SK-N-SH (cell line): Measurements from ENCODE around the gene KLHL40. TPM values are rescaled to one million over a fixed set of nuclear protein-coding genes. Genes with fewer than 3 reads are reported as not detected.

Experiments
- CTCF ChIA-PET: fragments of 300-600, 350-600 bp; formaldehyde crosslinking; extraction: SDS; loops from one replicate; lab custom pipeline; 2021; lab: Yijun Ruan, JAX
- POLR2A ChIA-PET: fragments of 350-600 bp; sonication (Branson Sonifier 250); formaldehyde crosslinking; extraction: SDS; loops from one replicate; lab custom pipeline; 2020; ENCODE audit warnings: antibody characterized with exemption, inconsistent platforms; lab: Yijun Ruan, JAX
- DNase-seq: peaks from one replicate; pipeline ENCODE4 v3.0.0; 2012
- H2AFZ ChIP-seq: fragments of 200-600 bp; sonication (generic); 2 replicates; pipeline ENCODE4 v1.8.1; 2016; ENCODE audit warnings: antibody characterized with exemption, mild to moderate bottlenecking, low read depth
- H3F3A ChIP-seq: fragments of 200-600 bp; sonication (generic); replicated peaks from 2 replicates; pipeline ENCODE3; 2016; ENCODE audit warnings: antibody characterized with exemption, mild to moderate bottlenecking; ENCODE audit not compliant: insufficient read depth
- H3K27ac ChIP-seq, 2 experiments: fragments of 200-500 bp in 1 of 2; fragments of 200-600 bp in 1 of 2; sonication (Bioruptor generic) in 1 of 2; sonication (generic), shearing (Covaris generic) in 1 of 2; 2 replicates each; pipeline versions ENCODE4 v1.5.1 to v1.6.1; 2014 to 2016; ENCODE audit warnings: low read depth in 2 of 2, inconsistent platforms in 1 of 2, low read length in 1 of 2, mild to moderate bottlenecking in 1 of 2, mixed read lengths in 1 of 2
- H3K27me3 ChIP-seq: fragments of 200-600 bp; sonication (generic), shearing (Covaris generic); 2 replicates; pipeline ENCODE4 v1.6.1; 2016; ENCODE audit warnings: mixed run types; ENCODE audit not compliant: insufficient read depth
- H3K36me3 ChIP-seq, 2 experiments: fragments of 200-500 bp in 1 of 2; fragments of 200-600 bp in 1 of 2; sonication (Bioruptor generic) in 1 of 2; sonication (generic) in 1 of 2; replicated peaks in 1 of 2; 2 replicates each; pipeline versions ENCODE3 to v1.5.1; 2014 to 2016; ENCODE audit warnings: low read length in 1 of 2, mild to moderate bottlenecking in 1 of 2; ENCODE audit not compliant: insufficient read depth in 2 of 2, control insufficient read depth in 1 of 2
- H3K4me1 ChIP-seq, 2 experiments: fragments of 200-500 bp in 1 of 2; fragments of 200-600 bp in 1 of 2; sonication (Bioruptor generic) in 1 of 2; sonication (generic), shearing (Covaris generic) in 1 of 2; 2 replicates each; pipeline versions ENCODE4 v1.5.1 to v1.6.1; 2014 to 2016; ENCODE audit warnings: low read depth in 1 of 2, low read length in 1 of 2, mixed run types in 1 of 2; ENCODE audit not compliant: insufficient read depth in 2 of 2, control insufficient read depth in 1 of 2
- H3K4me2 ChIP-seq: fragments of 200-600 bp; sonication (generic), shearing (Covaris generic); 2 replicates; pipeline ENCODE4 v1.6.1; 2017; ENCODE audit warnings: mixed run types
- H3K4me3 ChIP-seq, 2 experiments: fragments of 200-500 bp in 1 of 2; fragments of 200-600 bp in 1 of 2; sonication (Bioruptor generic) in 1 of 2; sonication (generic), shearing (Covaris generic) in 1 of 2; 2 replicates each; pipeline versions ENCODE4 v1.5.1 to v1.8.1; 2014 to 2016; ENCODE audit warnings: low read depth in 2 of 2, inconsistent platforms in 1 of 2, low read length in 1 of 2, mild to moderate bottlenecking in 1 of 2, mixed read lengths in 1 of 2, moderate library complexity in 1 of 2
- H3K79me2 ChIP-seq: fragments of 200-600 bp; sonication (generic); 2 replicates; pipeline ENCODE4 v1.8.1; 2017; ENCODE audit warnings: mild to moderate bottlenecking; ENCODE audit not compliant: insufficient read depth
- H3K9ac ChIP-seq: fragments of 200-600 bp; sonication (generic); 2 replicates; pipeline ENCODE4 v1.6.1; 2017; ENCODE audit warnings: mixed run types
- H3K9me2 ChIP-seq: fragments of 200-600 bp; sonication (generic); 2 replicates; pipeline ENCODE4 v1.6.1; 2017; ENCODE audit warnings: mixed run types
- H3K9me3 ChIP-seq: fragments of 200-600 bp; sonication (generic); 2 replicates; pipeline ENCODE4 v1.6.1; 2017; ENCODE audit warnings: mixed run types, mild to moderate bottlenecking, moderate library complexity
- H4K20me1 ChIP-seq: fragments of 200-600 bp; sonication (generic); 2 replicates; pipeline ENCODE4 v1.6.1; 2017; ENCODE audit warnings: mild to moderate bottlenecking, mixed run types; ENCODE audit not compliant: insufficient read depth
- ELF1 ChIP-seq: IDR thresholded peaks from 2 replicates; pipeline ENCODE4 v1.4.0; 2012
- EP300 ChIP-seq, 2 experiments: IDR thresholded peaks; 2 replicates each; pipeline versions ENCODE4 v1.4.0 to v1.6.1; 2012; ENCODE audit warnings: borderline replicate concordance in 1 of 2, low read depth in 1 of 2, low read length in 1 of 2
- EZH2phosphoT487 ChIP-seq: fragments of 200-600 bp; sonication (generic); IDR thresholded peaks from 2 replicates; pipeline ENCODE4 v1.6.1; 2017; ENCODE audit warnings: low read depth, mixed run types, mild to moderate bottlenecking, antibody characterized with exemption, moderate library complexity, borderline replicate concordance
- FOSL2 ChIP-seq: IDR thresholded peaks from 2 replicates; pipeline ENCODE4 v1.4.0; 2012; ENCODE audit warnings: low read depth, mild to moderate bottlenecking, moderate library complexity, borderline replicate concordance
- JUND ChIP-seq: IDR thresholded peaks from 2 replicates; pipeline ENCODE4 v1.4.0; 2012
- MEF2A ChIP-seq: IDR thresholded peaks from 2 replicates; pipeline ENCODE4 v1.4.0; 2012; ENCODE audit warnings: low read depth, borderline replicate concordance
- MXI1 ChIP-seq: IDR thresholded peaks from 2 replicates; pipeline ENCODE4 v1.6.1; 2012; ENCODE audit warnings: mild to moderate bottlenecking, low read depth, low read length, improper control_type of control experiment
- NRF1 ChIP-seq: IDR thresholded peaks from 2 replicates; pipeline ENCODE4 v1.6.1; 2012; ENCODE audit warnings: low read depth, mild to moderate bottlenecking, low read length
- POLR2AphosphoS5 ChIP-seq: IDR thresholded peaks from 2 replicates; pipeline ENCODE4 v1.6.1; 2012; ENCODE audit warnings: low read depth, low read length
- RAD21 ChIP-seq: IDR thresholded peaks from 2 replicates; pipeline ENCODE4 v1.6.1; 2012; ENCODE audit warnings: mild to moderate bottlenecking, low read length
- REST ChIP-seq: IDR thresholded peaks from 2 replicates; pipeline ENCODE4 v1.6.1; 2012; ENCODE audit warnings: mild to moderate bottlenecking, low read depth, low read length, moderate library complexity
- RFX5 ChIP-seq: IDR thresholded peaks from 2 replicates; pipeline ENCODE4 v1.6.1; 2012; ENCODE audit warnings: mild to moderate bottlenecking, improper control_type of control experiment, low read length
- TAF1 ChIP-seq: IDR thresholded peaks from 2 replicates; pipeline ENCODE4 v1.6.1; 2012; ENCODE audit warnings: low read depth, mild to moderate bottlenecking, low read length, moderate library complexity, borderline replicate concordance
- TCF12 ChIP-seq: IDR thresholded peaks from 2 replicates; pipeline ENCODE4 v1.4.0; 2012
- WGBS: methylation state at CpG from one replicate; pipeline ENCODE4 v1.1.6; 2017; ENCODE audit warnings: low lambda C conversion rate; 5-methylcytosine and 5-hydroxymethylcytosine counted together
- polyA plus RNA-seq, 3 experiments: library from polyadenylated mRNA; depleted of rRNA; stranded (reverse); fragments of >200 nt; gene quantifications; 2 replicates each; pipeline ENCODE4 v1.2.3, GENCODE V29; 2012
- TF ChIP-seq, protein P1 (sequence below): IDR thresholded peaks from 2 replicates; pipeline ENCODE4 v1.4.0; 2012; ENCODE audit warnings: low read depth, borderline replicate concordance
- TF ChIP-seq, protein P2 (sequence below): fragments of 150-350 bp; IDR thresholded peaks from 2 replicates; pipeline ENCODE4 v1.6.1; 2016; ENCODE audit warnings: mild to moderate bottlenecking, low read depth, low read length
- TF ChIP-seq, protein P3 (sequence below): fragments of 150-350 bp; IDR thresholded peaks from 2 replicates; pipeline ENCODE4 v1.6.1; 2017; ENCODE audit warnings: antibody characterized with exemption, low read length, low read depth, borderline replicate concordance
- TF ChIP-seq, protein P4 (sequence below): IDR thresholded peaks from 2 replicates; pipeline ENCODE4 v1.4.0; 2012; ENCODE audit warnings: low read depth, borderline replicate concordance

The KLHL40 gene
- polyA plus RNA-seq, 1 of the 3 experiments (the other 2 are of a cell fraction), result not detected

- TF ChIP-seq MEF2A (no peak), REST (no peak)
Observed at GRCh38 chr3:42703695-42704025, 18.3 kb downstream of the KLHL40 start (continued).

DNA sequence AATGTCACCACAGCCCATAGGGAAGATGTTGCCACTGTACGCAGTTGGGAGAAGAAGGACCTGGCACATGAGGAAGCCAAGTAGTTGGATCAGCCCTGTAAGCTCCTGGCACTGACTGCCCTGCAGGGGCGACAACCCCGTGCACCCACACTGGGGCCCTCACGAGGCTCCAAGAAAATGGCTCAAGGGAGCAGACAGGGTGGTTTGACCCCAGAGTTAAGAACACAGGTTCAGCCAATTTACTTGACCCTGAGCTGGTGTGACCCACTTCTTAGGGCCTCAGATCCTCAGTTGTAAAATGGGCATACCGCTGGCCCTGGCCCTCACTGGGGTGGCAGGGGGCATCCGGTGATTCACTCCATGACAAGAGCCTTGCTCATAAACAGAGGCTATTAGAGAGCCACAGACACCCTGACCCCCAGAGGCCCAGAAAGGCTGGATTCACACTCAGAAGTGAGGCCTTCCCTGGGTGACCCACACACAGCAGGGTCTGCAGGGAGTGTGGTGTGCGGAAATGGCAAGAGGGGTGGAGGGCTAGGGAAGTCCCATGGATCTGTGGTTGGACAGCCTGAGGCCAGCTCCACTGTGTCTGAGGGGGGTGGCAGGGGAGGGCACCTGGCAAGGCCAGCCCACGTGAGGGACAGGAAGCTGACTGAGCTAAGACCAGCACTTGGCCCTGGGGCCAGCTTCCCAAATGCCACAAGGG lies 19.0 kb downstream of the KLHL40 start:
- H3K4me2 ChIP-seq, result no peak overlapping the region
- H3K9me3 ChIP-seq, result no peaks in the 10 kb centered on the region
- H3K4me3 ChIP-seq, result no peak overlapping the region
- WGBS, result 90% methylated on average over 2 of the region's 8 CpGs
- no peaks in the 10 kb centered on the region for H3K36me3 ChIP-seq
- CTCF ChIA-PET, result interaction anchor here (0.7 to 2.1 kb wide), 2 partner anchors 40 to 136 kb away, joined by 3 to 6 read pairs; no protein-coding TSS in a partner anchor
- POLR2A ChIA-PET, result no interaction called here
- no peaks in the 10 kb centered on the region for H3K9me2 ChIP-seq
- no peak overlapping the region for H3K9ac ChIP-seq
- H3K27me3 ChIP-seq, result 0 out of 2 replicates have a peak, but pooled peaks cover 4% of the 10 kb centered on the region
- no peaks in the 10 kb centered on the region for H4K20me1 ChIP-seq
- no peaks in the 10 kb centered on the region for H3K79me2 ChIP-seq
- no peak overlapping the region for H3K27ac ChIP-seq
- H3F3A ChIP-seq, result no peaks in the 10 kb centered on the region
- H3K4me1 ChIP-seq, result no peaks in the 10 kb centered on the region; a peak in 1 of 4 replicates
- DNase-seq, result peak; percentile 28
- no peak overlapping the region for H2AFZ ChIP-seq
- TF ChIP-seq EZH2phosphoT487, result no peak
- no peak for TF ChIP-seq FOSL2
- TF ChIP-seq, protein P1, sequence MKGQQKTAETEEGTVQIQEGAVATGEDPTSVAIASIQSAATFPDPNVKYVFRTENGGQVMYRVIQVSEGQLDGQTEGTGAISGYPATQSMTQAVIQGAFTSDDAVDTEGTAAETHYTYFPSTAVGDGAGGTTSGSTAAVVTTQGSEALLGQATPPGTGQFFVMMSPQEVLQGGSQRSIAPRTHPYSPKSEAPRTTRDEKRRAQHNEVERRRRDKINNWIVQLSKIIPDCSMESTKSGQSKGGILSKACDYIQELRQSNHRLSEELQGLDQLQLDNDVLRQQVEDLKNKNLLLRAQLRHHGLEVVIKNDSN, result no peak
- no peak for TF ChIP-seq TCF12
- TF ChIP-seq, protein P2, sequence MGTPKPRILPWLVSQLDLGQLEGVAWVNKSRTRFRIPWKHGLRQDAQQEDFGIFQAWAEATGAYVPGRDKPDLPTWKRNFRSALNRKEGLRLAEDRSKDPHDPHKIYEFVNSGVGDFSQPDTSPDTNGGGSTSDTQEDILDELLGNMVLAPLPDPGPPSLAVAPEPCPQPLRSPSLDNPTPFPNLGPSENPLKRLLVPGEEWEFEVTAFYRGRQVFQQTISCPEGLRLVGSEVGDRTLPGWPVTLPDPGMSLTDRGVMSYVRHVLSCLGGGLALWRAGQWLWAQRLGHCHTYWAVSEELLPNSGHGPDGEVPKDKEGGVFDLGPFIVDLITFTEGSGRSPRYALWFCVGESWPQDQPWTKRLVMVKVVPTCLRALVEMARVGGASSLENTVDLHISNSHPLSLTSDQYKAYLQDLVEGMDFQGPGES, result no peak
- no peak for TF ChIP-seq TAF1
- TF ChIP-seq, protein P3, sequence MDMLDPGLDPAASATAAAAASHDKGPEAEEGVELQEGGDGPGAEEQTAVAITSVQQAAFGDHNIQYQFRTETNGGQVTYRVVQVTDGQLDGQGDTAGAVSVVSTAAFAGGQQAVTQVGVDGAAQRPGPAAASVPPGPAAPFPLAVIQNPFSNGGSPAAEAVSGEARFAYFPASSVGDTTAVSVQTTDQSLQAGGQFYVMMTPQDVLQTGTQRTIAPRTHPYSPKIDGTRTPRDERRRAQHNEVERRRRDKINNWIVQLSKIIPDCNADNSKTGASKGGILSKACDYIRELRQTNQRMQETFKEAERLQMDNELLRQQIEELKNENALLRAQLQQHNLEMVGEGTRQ, result no peak
- no peak for TF ChIP-seq JUND
- TF ChIP-seq ELF1, result no peak
- TF ChIP-seq RFX5, result no peak
- TF ChIP-seq MXI1, result no peak
- TF ChIP-seq, protein P4, sequence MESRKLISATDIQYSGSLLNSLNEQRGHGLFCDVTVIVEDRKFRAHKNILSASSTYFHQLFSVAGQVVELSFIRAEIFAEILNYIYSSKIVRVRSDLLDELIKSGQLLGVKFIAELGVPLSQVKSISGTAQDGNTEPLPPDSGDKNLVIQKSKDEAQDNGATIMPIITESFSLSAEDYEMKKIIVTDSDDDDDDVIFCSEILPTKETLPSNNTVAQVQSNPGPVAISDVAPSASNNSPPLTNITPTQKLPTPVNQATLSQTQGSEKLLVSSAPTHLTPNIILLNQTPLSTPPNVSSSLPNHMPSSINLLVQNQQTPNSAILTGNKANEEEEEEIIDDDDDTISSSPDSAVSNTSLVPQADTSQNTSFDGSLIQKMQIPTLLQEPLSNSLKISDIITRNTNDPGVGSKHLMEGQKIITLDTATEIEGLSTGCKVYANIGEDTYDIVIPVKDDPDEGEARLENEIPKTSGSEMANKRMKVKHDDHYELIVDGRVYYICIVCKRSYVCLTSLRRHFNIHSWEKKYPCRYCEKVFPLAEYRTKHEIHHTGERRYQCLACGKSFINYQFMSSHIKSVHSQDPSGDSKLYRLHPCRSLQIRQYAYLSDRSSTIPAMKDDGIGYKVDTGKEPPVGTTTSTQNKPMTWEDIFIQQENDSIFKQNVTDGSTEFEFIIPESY, result no peak
- TF ChIP-seq EP300 (IDR thresholded peaks at IDR 0.05; ENCODE audit: borderline replicate concordance in 1 of 2, low read depth in 1 of 2, low read length in 1 of 2), result no peak
- TF ChIP-seq REST, result no peak
- no peak for TF ChIP-seq POLR2AphosphoS5
- no peak for TF ChIP-seq NRF1
- no peak for TF ChIP-seq RAD21
